ENCODE results near the gene ZBTB9. TPM values are rescaled to one million over a fixed set of nuclear protein-coding genes. Genes with fewer than 3 reads are reported as not detected.
A peak's percentile ranks its signal among the peaks of the same experiment; 100 is the strongest.

ZBTB9 gene
- total RNA-seq, 1 experiment from 2014 or later: 14.2 TPM

DNA sequence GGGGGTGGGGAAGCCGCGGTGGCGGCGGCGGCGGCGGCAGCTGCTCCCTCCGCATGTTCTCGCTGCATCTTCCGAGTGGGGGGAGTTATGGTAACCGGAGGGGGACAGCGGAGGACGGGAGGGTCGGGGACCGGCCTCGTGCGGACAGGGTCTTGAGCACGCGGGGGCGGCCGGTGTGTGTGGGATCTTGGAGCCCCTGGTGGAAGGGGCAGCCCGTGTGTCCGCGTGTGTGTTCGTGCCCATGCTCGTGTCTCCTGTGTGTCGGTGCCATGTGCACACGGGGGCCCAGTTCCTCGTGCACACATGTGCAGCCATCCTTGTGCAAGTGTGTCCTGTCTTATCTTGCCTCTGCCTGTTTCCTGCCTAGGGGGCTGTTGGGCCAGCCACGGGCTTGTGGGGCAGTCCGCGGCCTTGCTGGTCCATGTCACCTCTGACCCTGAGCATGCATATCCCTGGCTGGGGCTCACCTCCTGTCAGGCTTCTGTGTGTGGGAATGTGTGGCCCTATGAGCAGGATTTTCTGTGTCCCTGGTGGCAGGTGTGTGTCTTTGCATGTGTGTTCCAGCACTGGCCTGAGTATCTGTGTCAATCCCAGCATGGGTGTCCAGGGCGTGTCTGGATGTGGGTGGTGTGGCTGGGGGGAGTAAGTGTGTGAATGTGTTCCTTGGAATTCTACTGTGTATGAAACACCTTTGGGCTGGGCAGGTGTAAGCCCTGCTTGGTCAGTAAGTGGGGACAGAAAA is 26.0 kb upstream of the ZBTB9 start:
- RAD21 ChIA-PET (ENCODE audit: low non-redundant PET in 1 of 2, low total read pairs in 2 of 2, uncharacterized antibody in 2 of 2, unreplicated experiment in 2 of 2): no interaction called here
- H3K9ac ChIP-seq (ENCODE audit: low read length): peak overlapping the region; percentile 42

More for the DNA sequence above, 26.0 kb upstream of the ZBTB9 start:
- Histone ChIP-seq H3K4me2 (ENCODE audit: low read length) (peak overlapping the region; percentile 75), H3K9me3 (ENCODE audit: control insufficient read depth in 1 of 2, insufficient read depth in 1 of 2, low read depth in 1 of 2, low read length in 2 of 2) (no peaks in the 10 kb centered on the region), H3K4me1 (ENCODE audit: control insufficient read depth in 1 of 2, insufficient read depth in 2 of 2, low read length in 2 of 2) (peaks cover 31 to 81% of the 10 kb centered on the region in 2 experiments), H3K27me3 (ENCODE audit: insufficient read depth, low read length) (no peaks in the 10 kb centered on the region), H4K20me1 (ENCODE audit: insufficient read depth) (no peaks in the 10 kb centered on the region), H3K79me2 (ENCODE audit: insufficient read depth, low read length) (no peaks in the 10 kb centered on the region), H3K36me3 (ENCODE audit: control insufficient read depth in 1 of 2, insufficient read depth in 2 of 2, low read length in 2 of 2) (no peaks in the 10 kb centered on the region), H2AFZ (ENCODE audit: low read depth, low read length, poor library complexity, severe bottlenecking) (no peak overlapping the region), H3K27ac (ENCODE audit: low read depth, low read length) (peak overlapping the region; percentile 36; the same call in 1 of the 2 replicates), H3K9me2 (ENCODE audit: insufficient read depth) (no peaks in the 10 kb centered on the region), H3K4me3 (replicated peaks in 1 of 2; ENCODE audit: low read depth in 1 of 2, low read length in 2 of 2) (peak overlapping the region; percentile 30 to 47)
- ATAC-seq (peak; percentile 20; the same call in 1 of the 2 replicates), DNase-seq (ENCODE audit: low read depth, low spot score) (no peak)
- intact Hi-C loops (cut with micrococcal nuclease): loop anchor here (5.0 kb wide), 1 partner anchor 131 kb away; the partner anchor contains the start of gene RGL2
- no TSS peak for BruUV-seq (replicated peaks)
- CTCF ChIA-PET: interaction anchor here (1.0 kb wide), 1 partner anchor 26 kb away, joined by 3 read pairs; the partner anchor contains the start of gene ZBTB9
- no peak for TF ChIP-seq EGR1 (IDR thresholded peaks at IDR 0.05; ENCODE audit: low read depth)
- TF ChIP-seq, protein P1, sequence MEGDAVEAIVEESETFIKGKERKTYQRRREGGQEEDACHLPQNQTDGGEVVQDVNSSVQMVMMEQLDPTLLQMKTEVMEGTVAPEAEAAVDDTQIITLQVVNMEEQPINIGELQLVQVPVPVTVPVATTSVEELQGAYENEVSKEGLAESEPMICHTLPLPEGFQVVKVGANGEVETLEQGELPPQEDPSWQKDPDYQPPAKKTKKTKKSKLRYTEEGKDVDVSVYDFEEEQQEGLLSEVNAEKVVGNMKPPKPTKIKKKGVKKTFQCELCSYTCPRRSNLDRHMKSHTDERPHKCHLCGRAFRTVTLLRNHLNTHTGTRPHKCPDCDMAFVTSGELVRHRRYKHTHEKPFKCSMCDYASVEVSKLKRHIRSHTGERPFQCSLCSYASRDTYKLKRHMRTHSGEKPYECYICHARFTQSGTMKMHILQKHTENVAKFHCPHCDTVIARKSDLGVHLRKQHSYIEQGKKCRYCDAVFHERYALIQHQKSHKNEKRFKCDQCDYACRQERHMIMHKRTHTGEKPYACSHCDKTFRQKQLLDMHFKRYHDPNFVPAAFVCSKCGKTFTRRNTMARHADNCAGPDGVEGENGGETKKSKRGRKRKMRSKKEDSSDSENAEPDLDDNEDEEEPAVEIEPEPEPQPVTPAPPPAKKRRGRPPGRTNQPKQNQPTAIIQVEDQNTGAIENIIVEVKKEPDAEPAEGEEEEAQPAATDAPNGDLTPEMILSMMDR (IDR thresholded peaks at IDR 0.05 in 2 of 3, conservative IDR thresholded peaks at IDR 0.05 in 1 of 3; ENCODE audit: borderline replicate concordance in 1 of 3, insufficient read depth in 1 of 3, low read depth in 2 of 3, low read length in 2 of 3): peak in 2 of 3 experiments; percentile 33 to 55; a peak in 3 of 6 replicates
- POLR2A ChIA-PET: interaction anchor here (0.8 kb wide), 1 partner anchor 10 kb away, joined by 3 read pairs; the partner anchor contains the start of gene CUTA

All from HCT116 (cell line).